ENCODE data around the gene RIPOR2.
"Not testable (repeated sequence)": the region's sequence is repeated elsewhere in the genome, so short reads cannot be mapped to it uniquely, and the experiment has no call there.

RIPOR2 gene

DNA sequence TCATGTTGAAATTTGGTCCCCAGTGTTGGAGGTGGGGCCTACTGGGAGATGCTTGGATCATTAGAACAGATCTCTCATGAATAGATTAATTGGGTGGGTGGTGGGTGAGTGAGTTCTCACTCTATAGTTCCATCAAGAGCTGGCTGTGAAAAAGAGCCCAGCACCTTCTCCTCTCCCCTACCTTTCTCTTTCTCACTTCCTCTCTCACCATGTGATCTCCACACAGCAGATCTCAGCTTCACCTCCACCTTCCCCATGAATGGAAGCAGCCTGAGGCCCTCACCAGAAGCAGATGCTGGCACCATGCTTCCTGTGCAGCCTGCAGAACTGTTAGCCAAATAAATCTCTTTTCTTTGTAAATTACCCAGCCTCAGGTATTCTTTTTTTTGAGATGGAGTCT lies 173.9 kb downstream of the RIPOR2 start:
- DNase-seq (ENCODE audit: low read depth): no peak
- TF ChIP-seq, protein P1, sequence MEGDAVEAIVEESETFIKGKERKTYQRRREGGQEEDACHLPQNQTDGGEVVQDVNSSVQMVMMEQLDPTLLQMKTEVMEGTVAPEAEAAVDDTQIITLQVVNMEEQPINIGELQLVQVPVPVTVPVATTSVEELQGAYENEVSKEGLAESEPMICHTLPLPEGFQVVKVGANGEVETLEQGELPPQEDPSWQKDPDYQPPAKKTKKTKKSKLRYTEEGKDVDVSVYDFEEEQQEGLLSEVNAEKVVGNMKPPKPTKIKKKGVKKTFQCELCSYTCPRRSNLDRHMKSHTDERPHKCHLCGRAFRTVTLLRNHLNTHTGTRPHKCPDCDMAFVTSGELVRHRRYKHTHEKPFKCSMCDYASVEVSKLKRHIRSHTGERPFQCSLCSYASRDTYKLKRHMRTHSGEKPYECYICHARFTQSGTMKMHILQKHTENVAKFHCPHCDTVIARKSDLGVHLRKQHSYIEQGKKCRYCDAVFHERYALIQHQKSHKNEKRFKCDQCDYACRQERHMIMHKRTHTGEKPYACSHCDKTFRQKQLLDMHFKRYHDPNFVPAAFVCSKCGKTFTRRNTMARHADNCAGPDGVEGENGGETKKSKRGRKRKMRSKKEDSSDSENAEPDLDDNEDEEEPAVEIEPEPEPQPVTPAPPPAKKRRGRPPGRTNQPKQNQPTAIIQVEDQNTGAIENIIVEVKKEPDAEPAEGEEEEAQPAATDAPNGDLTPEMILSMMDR (IDR thresholded peaks at IDR 0.05; ENCODE audit: insufficient read depth, low read depth, low read length, missing control alignments): no peak
- no peak overlapping the region for H3K4me3 ChIP-seq (ENCODE audit: low read depth, low read length)

GRCh38 chr6:24761193-24761835 lies 174.4 kb downstream of the RIPOR2 start:
- TF ChIP-seq, protein P1 (IDR thresholded peaks at IDR 0.05; ENCODE audit: insufficient read depth, low read depth, low read length, missing control alignments): no peak
- peak; percentile 10 for DNase-seq (ENCODE audit: low read depth)
- H3K4me3 ChIP-seq (ENCODE audit: low read depth, low read length): no peak overlapping the region

DNA sequence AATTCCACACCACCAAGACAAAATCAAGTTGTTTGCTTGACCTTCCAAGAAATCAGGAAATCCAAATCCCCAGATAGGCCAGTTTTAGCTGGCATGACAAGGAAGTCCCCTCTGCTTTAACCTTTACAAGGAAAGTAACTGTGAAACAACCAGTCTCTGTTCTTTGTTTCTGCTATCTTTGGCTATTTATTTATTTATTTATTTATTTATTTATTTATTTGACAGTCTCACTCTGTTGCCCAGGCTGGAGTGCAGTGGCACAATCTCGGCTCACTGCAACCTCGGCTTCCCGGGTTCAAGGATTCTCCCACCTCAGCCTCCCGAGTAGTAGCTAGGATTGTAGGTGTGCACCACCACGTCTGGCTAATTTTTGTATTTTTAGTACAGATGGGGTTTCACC lies 175.6 kb downstream of the RIPOR2 start:
- TF ChIP-seq, protein P1 (IDR thresholded peaks at IDR 0.05; ENCODE audit: insufficient read depth, low read depth, low read length, missing control alignments): no peak
- H3K4me3 ChIP-seq (ENCODE audit: low read depth, low read length): no peak overlapping the region
- no peak for DNase-seq (ENCODE audit: low read depth)

- H3K4me3 ChIP-seq (ENCODE audit: low read depth, low read length): no peak overlapping the region
- TF ChIP-seq, protein P1 (IDR thresholded peaks at IDR 0.05; ENCODE audit: insufficient read depth, low read depth, low read length, missing control alignments): no peak
- DNase-seq (ENCODE audit: low read depth): no peak
Measured at GRCh38 chr6:24759718-24760117, 176.0 kb downstream of the RIPOR2 start.

- DNase-seq (ENCODE audit: low read depth): no peak
- no peak overlapping the region for H3K4me3 ChIP-seq (ENCODE audit: low read depth, low read length)
- TF ChIP-seq, protein P1 (IDR thresholded peaks at IDR 0.05; ENCODE audit: insufficient read depth, low read depth, low read length, missing control alignments): no peak
Measured at GRCh38 chr6:24757611-24758010, 178.1 kb downstream of the RIPOR2 start.

- TF ChIP-seq, protein P1 (IDR thresholded peaks at IDR 0.05; ENCODE audit: insufficient read depth, low read depth, low read length, missing control alignments): no peak
- no peak for DNase-seq (ENCODE audit: low read depth)
- no peak overlapping the region for H3K4me3 ChIP-seq (ENCODE audit: low read depth, low read length)
Measured at GRCh38 chr6:24755279-24755678, 180.5 kb downstream of the RIPOR2 start.

- H3K4me3 ChIP-seq (ENCODE audit: low read depth, low read length); DNase-seq (ENCODE audit: low read depth): not testable (repeated sequence)
Measured at GRCh38 chr6:24754378-24754777, 181.4 kb downstream of the RIPOR2 start.
